Activated T-helper 1 cell treated with anti-CD3 and anti-CD28 coated beads, Interleukin-2, amount 50 U/mL, for 16 hours (primary cell): Measurements from ENCODE around the gene DYNLRB1.
"Not testable (repeated sequence)": the region's sequence is repeated elsewhere in the genome, so short reads cannot be mapped to it uniquely, and the experiment has no call there.

Source experiments
- DNase-seq, 2 donors: peaks; one replicate each; pipeline ENCODE4 v3.0.0-alpha.2; 2020; ENCODE audit warnings: low read depth in 1 of 2, low spot score in 1 of 2

The DYNLRB1 gene

GRCh38 chr20:34516247-34517113 is at the start of gene DYNLRB1:
Gene DYNLRB1 (plus strand): TSS chr20:34516422. CDS start chr20:34516459, 37 bp downstream.
- peak; percentile 87 to 88 for DNase-seq

GRCh38 chr20:34468951-34469350 is 47.3 kb upstream of the DYNLRB1 start:
- DNase-seq = no peak

GRCh38 chr20:34472246-34472925 is 43.8 kb upstream of the DYNLRB1 start:
- DNase-seq = no peak

- DNase-seq = no peak
Measured at GRCh38 chr20:34473262-34473883, 42.8 kb upstream of the DYNLRB1 start.

- DNase-seq = peak in 1 of 2 donors; percentile 6
Measured at GRCh38 chr20:34475979-34476736, 40.1 kb upstream of the DYNLRB1 start.

- DNase-seq = no peak
Measured at GRCh38 chr20:34479627-34480026, 36.6 kb upstream of the DYNLRB1 start.

- not testable (repeated sequence) for DNase-seq
Measured at GRCh38 chr20:34482154-34482553, 34.1 kb upstream of the DYNLRB1 start.

GRCh38 chr20:34483585-34484220 is 32.5 kb upstream of the DYNLRB1 start:
- not testable (repeated sequence) for DNase-seq

- no peak for DNase-seq
Measured at GRCh38 chr20:34485068-34485634, 31.1 kb upstream of the DYNLRB1 start.

- no peak for DNase-seq
Measured at GRCh38 chr20:34491226-34491931, 24.8 kb upstream of the DYNLRB1 start.

GRCh38 chr20:34491932-34492509 is 24.2 kb upstream of the DYNLRB1 start:
- no peak for DNase-seq

- DNase-seq = no peak
Measured at GRCh38 chr20:34493646-34494045, 22.6 kb upstream of the DYNLRB1 start.

GRCh38 chr20:34495307-34495706 is 20.9 kb upstream of the DYNLRB1 start:
- DNase-seq = no peak

GRCh38 chr20:34495916-34496315 is 20.3 kb upstream of the DYNLRB1 start:
- DNase-seq = no peak

GRCh38 chr20:34497596-34497995 is 18.6 kb upstream of the DYNLRB1 start:
- not testable (repeated sequence) for DNase-seq

GRCh38 chr20:34500823-34501222 is 15.4 kb upstream of the DYNLRB1 start:
- DNase-seq = no peak

GRCh38 chr20:34506480-34506879 is 9.7 kb upstream of the DYNLRB1 start:
- no peak for DNase-seq

GRCh38 chr20:34507702-34508413 is 8.4 kb upstream of the DYNLRB1 start:
- no peak for DNase-seq

- no peak for DNase-seq
Measured at GRCh38 chr20:34510575-34510974, 5.6 kb upstream of the DYNLRB1 start.
